Measurements from ENCODE around the gene TIE1. TPM values are rescaled to one million over a fixed set of nuclear protein-coding genes. Genes with fewer than 3 reads are reported as not detected.

The TIE1 gene
- total RNA-seq, 1 experiment from 2014 or later, result not detected

DNA sequence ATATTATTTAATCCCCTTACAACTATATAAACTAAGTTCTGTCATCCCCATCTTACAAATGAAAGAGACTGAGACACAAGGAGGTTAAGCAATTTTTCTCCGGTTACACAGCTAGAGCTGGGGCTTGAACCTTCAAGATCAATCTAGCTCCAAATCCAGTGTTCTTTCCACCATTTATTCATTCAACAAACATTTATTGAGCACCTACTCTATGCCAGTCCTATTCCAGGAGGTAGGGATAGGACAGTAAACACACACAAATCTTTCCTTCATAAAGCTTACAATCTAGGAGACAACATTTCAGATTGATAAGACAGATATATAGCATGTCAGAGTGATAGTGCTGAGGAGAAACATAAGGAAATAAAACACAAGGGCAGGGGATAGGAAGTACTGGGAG, 33.9 kb upstream of the TIE1 start:
- H3K4me3 ChIP-seq (ENCODE audit: low read depth, low read length, poor library complexity, severe bottlenecking), result no peak overlapping the region
- CTCF ChIA-PET, result no interaction called here
- no peak overlapping the region for H3K27ac ChIP-seq (ENCODE audit: low read depth, low read length, poor library complexity, severe bottlenecking)
- no peaks in the 10 kb centered on the region for H3K27me3 ChIP-seq (replicated peaks; ENCODE audit: insufficient read depth, low read depth, low read length, poor library complexity)
- intact Hi-C loops (cut with micrococcal nuclease; ENCODE audit: unreplicated experiment), result no loop called here
- H3K9me3 ChIP-seq (ENCODE audit: low read depth, low read length, poor library complexity, severe bottlenecking), result peaks cover 14% of the 10 kb centered on the region
- no peak for TF ChIP-seq EZH2 (IDR thresholded peaks at IDR 0.05; ENCODE audit: borderline replicate concordance, low read depth, low read length, poor library complexity, severe bottlenecking)
- TF ChIP-seq, protein P1, sequence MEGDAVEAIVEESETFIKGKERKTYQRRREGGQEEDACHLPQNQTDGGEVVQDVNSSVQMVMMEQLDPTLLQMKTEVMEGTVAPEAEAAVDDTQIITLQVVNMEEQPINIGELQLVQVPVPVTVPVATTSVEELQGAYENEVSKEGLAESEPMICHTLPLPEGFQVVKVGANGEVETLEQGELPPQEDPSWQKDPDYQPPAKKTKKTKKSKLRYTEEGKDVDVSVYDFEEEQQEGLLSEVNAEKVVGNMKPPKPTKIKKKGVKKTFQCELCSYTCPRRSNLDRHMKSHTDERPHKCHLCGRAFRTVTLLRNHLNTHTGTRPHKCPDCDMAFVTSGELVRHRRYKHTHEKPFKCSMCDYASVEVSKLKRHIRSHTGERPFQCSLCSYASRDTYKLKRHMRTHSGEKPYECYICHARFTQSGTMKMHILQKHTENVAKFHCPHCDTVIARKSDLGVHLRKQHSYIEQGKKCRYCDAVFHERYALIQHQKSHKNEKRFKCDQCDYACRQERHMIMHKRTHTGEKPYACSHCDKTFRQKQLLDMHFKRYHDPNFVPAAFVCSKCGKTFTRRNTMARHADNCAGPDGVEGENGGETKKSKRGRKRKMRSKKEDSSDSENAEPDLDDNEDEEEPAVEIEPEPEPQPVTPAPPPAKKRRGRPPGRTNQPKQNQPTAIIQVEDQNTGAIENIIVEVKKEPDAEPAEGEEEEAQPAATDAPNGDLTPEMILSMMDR (conservative IDR thresholded peaks at IDR 0.05; ENCODE audit: low read depth, low read length), result no peak
- POLR2A ChIA-PET (ENCODE audit: low non-redundant PET), result no interaction called here
- DNase-seq (ENCODE audit: low spot score), result no peak
- no peaks in the 10 kb centered on the region for H3K36me3 ChIP-seq (ENCODE audit: insufficient read depth, low read length, poor library complexity, severe bottlenecking)
- H3K4me1 ChIP-seq (ENCODE audit: insufficient read depth, low read length, poor library complexity, severe bottlenecking), result no peaks in the 10 kb centered on the region
- no TSS peak for BruUV-seq (replicated peaks)

DNA sequence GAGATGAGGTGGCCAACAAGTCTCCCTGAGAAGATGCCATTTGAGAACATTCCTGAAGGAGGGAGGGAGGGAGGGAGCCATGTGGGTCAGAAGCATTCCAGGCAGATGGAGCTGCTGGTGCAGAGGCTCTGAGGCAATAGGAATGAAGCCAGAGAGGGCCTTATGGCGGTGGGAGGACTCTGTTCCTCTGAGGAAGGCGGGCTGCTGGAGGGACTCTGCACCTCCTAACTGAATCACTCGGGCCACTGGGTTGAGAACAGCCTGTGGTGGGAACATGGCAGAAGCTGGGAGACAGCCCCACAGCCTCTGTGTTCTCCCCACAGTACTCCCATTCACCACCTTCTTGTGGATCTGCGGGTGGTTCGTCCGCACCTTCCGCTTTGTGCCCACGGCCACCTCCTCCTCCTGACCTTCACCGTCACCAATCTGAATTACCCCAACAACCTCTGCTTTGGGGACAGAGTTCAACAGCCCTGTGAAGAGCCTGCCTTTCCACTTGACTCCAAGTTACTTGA, 33.4 kb upstream of the TIE1 start:
- no TSS peak for BruUV-seq (replicated peaks)
- H3K4me1 ChIP-seq (ENCODE audit: insufficient read depth, low read length, poor library complexity, severe bottlenecking), result no peaks in the 10 kb centered on the region
- intact Hi-C loops (cut with micrococcal nuclease; ENCODE audit: unreplicated experiment), result no loop called here
- no peak for DNase-seq (ENCODE audit: low spot score)
- no peak overlapping the region for H3K4me3 ChIP-seq (ENCODE audit: low read depth, low read length, poor library complexity, severe bottlenecking)
- POLR2A ChIA-PET (ENCODE audit: low non-redundant PET), result no interaction called here
- H3K9me3 ChIP-seq (ENCODE audit: low read depth, low read length, poor library complexity, severe bottlenecking), result peaks cover 14% of the 10 kb centered on the region
- CTCF ChIA-PET, result no interaction called here
- no peaks in the 10 kb centered on the region for H3K27me3 ChIP-seq (replicated peaks; ENCODE audit: insufficient read depth, low read depth, low read length, poor library complexity)
- no peak overlapping the region for H3K27ac ChIP-seq (ENCODE audit: low read depth, low read length, poor library complexity, severe bottlenecking)
- H3K36me3 ChIP-seq (ENCODE audit: insufficient read depth, low read length, poor library complexity, severe bottlenecking), result no peaks in the 10 kb centered on the region
- TF ChIP-seq, protein P1 (conservative IDR thresholded peaks at IDR 0.05; ENCODE audit: low read depth, low read length), result no peak
- TF ChIP-seq EZH2 (IDR thresholded peaks at IDR 0.05; ENCODE audit: borderline replicate concordance, low read depth, low read length, poor library complexity, severe bottlenecking), result no peak

DNA sequence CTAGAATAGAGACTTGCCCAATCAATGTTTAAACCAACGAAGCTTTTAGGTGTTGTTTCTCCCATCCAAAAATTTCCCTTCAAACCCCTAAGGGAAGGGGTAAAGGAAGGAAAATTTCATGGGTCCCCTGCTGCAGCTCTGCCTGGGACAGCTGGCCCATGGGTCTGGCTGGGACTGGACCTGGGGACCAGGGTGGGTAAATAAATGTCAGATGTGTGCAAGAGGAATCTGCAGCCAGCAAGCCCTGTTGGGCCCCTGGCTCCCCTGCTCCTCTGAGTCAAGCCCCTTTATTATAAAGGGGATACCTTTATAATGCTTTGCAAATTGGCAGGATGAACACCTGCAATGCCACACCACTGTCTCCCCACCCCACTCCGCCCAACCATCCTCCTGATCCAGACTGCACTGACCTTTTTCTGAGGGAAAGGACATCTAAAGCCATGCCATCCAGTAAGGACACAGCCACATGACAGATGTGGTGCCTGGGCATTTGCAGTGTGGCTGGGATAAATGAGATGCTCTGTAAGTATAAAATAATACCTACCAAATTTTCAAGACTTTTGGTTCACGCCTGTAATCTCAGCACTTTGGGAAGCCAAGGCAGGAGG, 32.9 kb upstream of the TIE1 start:
- Histone ChIP-seq H3K36me3 (ENCODE audit: insufficient read depth, low read length, poor library complexity, severe bottlenecking) (no peaks in the 10 kb centered on the region), H3K27me3 (replicated peaks; ENCODE audit: insufficient read depth, low read depth, low read length, poor library complexity) (no peaks in the 10 kb centered on the region), H3K27ac (ENCODE audit: low read depth, low read length, poor library complexity, severe bottlenecking) (no peak overlapping the region), H3K4me3 (ENCODE audit: low read depth, low read length, poor library complexity, severe bottlenecking) (no peak overlapping the region), H3K4me1 (ENCODE audit: insufficient read depth, low read length, poor library complexity, severe bottlenecking) (no peaks in the 10 kb centered on the region), H3K9me3 (ENCODE audit: low read depth, low read length, poor library complexity, severe bottlenecking) (peaks cover 8% of the 10 kb centered on the region)
- intact Hi-C loops (cut with micrococcal nuclease; ENCODE audit: unreplicated experiment), result no loop called here
- CTCF ChIA-PET, result no interaction called here
- DNase-seq (ENCODE audit: low spot score), result no peak
- no peak for TF ChIP-seq EZH2 (IDR thresholded peaks at IDR 0.05; ENCODE audit: borderline replicate concordance, low read depth, low read length, poor library complexity, severe bottlenecking)
- TF ChIP-seq, protein P1 (conservative IDR thresholded peaks at IDR 0.05; ENCODE audit: low read depth, low read length), result no peak
- no TSS peak for BruUV-seq (replicated peaks)
- POLR2A ChIA-PET (ENCODE audit: low non-redundant PET), result interaction anchor here (0.6 kb wide), 1 partner anchor 808 kb away, joined by 3 read pairs; no protein-coding TSS in a partner anchor
